HG03135 (cell line): ENCODE results near the gene UBE3C.
"Not testable (repeated sequence)": the region's sequence is repeated elsewhere in the genome, so short reads cannot be mapped to it uniquely, and the experiment has no call there.

ENCODE experiments used
- ATAC-seq: cut with Tn5 transposase; IDR thresholded peaks from one replicate; pipeline ENCODE4 v1.9.1; 2021; ENCODE audit warnings: mild to moderate bottlenecking, moderate library complexity; ENCODE audit not compliant: unreplicated experiment

The UBE3C gene

GRCh38 chr7:157129907-157130460 is 8.7 kb upstream of the UBE3C start:
- no peak for ATAC-seq

- ATAC-seq: not testable (repeated sequence)
These were observed 7.9 kb upstream of the UBE3C start for GRCh38 chr7:157130849-157131248.

GRCh38 chr7:157132796-157133195 is 5.9 kb upstream of the UBE3C start:
- ATAC-seq: no peak

GRCh38 chr7:157133304-157133703 is 5.4 kb upstream of the UBE3C start:
- ATAC-seq: no peak

GRCh38 chr7:157136372-157136771 is 2.4 kb upstream of the UBE3C start:
- no peak for ATAC-seq

GRCh38 chr7:157138101-157138423 is 664 bp upstream of the UBE3C start:
- ATAC-seq: no peak

- ATAC-seq: peak; percentile 53
These were observed 534 bp downstream of the UBE3C start for GRCh38 chr7:157139111-157139809.

GRCh38 chr7:157139810-157140510 is 1.2 kb downstream of the UBE3C start:
- no peak for ATAC-seq

GRCh38 chr7:157140511-157140905 is 1.8 kb downstream of the UBE3C start:
- ATAC-seq: no peak

- no peak for ATAC-seq
These were observed 2.9 kb downstream of the UBE3C start for GRCh38 chr7:157141525-157142060.

- ATAC-seq: no peak
These were observed 5.1 kb downstream of the UBE3C start for GRCh38 chr7:157143788-157144187.

- ATAC-seq: no peak
These were observed 10.6 kb downstream of the UBE3C start for GRCh38 chr7:157149317-157149716.

- ATAC-seq: no peak
These were observed 12.2 kb downstream of the UBE3C start for GRCh38 chr7:157150882-157151281.

GRCh38 chr7:157151626-157152339 is 13.1 kb downstream of the UBE3C start:
- ATAC-seq: no peak

GRCh38 chr7:157152391-157152937 is 13.7 kb downstream of the UBE3C start:
- ATAC-seq: no peak

- no peak for ATAC-seq
These were observed 14.5 kb downstream of the UBE3C start for GRCh38 chr7:157153260-157153659.

GRCh38 chr7:157155959-157156358 is 17.2 kb downstream of the UBE3C start:
- no peak for ATAC-seq

- ATAC-seq: no peak
These were observed 19.7 kb downstream of the UBE3C start for GRCh38 chr7:157158400-157158799.

- ATAC-seq: not testable (repeated sequence)
These were observed 20.8 kb downstream of the UBE3C start for GRCh38 chr7:157159537-157159936.

- ATAC-seq: no peak
These were observed 21.7 kb downstream of the UBE3C start for GRCh38 chr7:157160433-157160832.

GRCh38 chr7:157165987-157166386 is 27.3 kb downstream of the UBE3C start:
- ATAC-seq: no peak
